T-helper 2 cell treated with Interferon-gamma antibody and Interleukin-4, amounts not matched to agents 5 μg/mL and 100 μg/mL, for 36 hours (primary cell): Measurements from ENCODE around the gene FMOD.

Experiments used
- DNase-seq: peaks from one replicate; pipeline ENCODE4 v3.0.0; 2021; ENCODE audit warnings: low spot score
- H3K27ac Mint-ChIP-seq: one replicate; pipeline ENCODE4 v1.8.0; 2021; ENCODE audit warnings: mild to moderate bottlenecking, mixed read lengths
- H3K27me3 Mint-ChIP-seq: one replicate; pipeline ENCODE4 v1.8.0; 2021; ENCODE audit warnings: low read depth, mixed read lengths
- H3K36me3 Mint-ChIP-seq: one replicate; pipeline ENCODE4 v1.8.0; 2021; ENCODE audit warnings: low read depth, mixed read lengths
- H3K4me1 Mint-ChIP-seq: one replicate; pipeline ENCODE4 v1.8.0; 2021; ENCODE audit warnings: low read depth, mixed read lengths
- H3K4me3 Mint-ChIP-seq: one replicate; pipeline ENCODE4 v1.8.0; 2022; ENCODE audit warnings: mild to moderate bottlenecking, moderate library complexity, mixed read lengths
- H3K9me3 Mint-ChIP-seq: one replicate; pipeline ENCODE4 v1.8.0; 2021; ENCODE audit warnings: mixed read lengths

FMOD gene

GRCh38 chr1:203351037-203351625, at the start of gene FMOD:
Gene FMOD, minus strand, starts transcription at chr1:203351122. Its CDS starts 2,852 bp downstream, at chr1:203348270.
- Mint-ChIP-seq H3K4me3 (no peak within 1 kb of the TSS), H3K36me3 (no peaks in the 10 kb centered on the region), H3K4me1 (peaks cover 2% of the 10 kb centered on the region), H3K9me3 (no peaks in the 10 kb centered on the region), H3K27ac (no peak within 1 kb of the TSS), H3K27me3 (peaks cover 24% of the 10 kb centered on the region)
- no peak for DNase-seq

GRCh38 chr1:203396595-203397194, 45.8 kb upstream of the FMOD start:
- H3K9me3 Mint-ChIP-seq = no peaks in the 10 kb centered on the region
- DNase-seq = no peak
- no peaks in the 10 kb centered on the region for H3K36me3 Mint-ChIP-seq
- peaks cover 11% of the 10 kb centered on the region for H3K27me3 Mint-ChIP-seq
- no peak overlapping the region for H3K4me3 Mint-ChIP-seq
- H3K4me1 Mint-ChIP-seq = no peaks in the 10 kb centered on the region
- no peak overlapping the region for H3K27ac Mint-ChIP-seq

DNA sequence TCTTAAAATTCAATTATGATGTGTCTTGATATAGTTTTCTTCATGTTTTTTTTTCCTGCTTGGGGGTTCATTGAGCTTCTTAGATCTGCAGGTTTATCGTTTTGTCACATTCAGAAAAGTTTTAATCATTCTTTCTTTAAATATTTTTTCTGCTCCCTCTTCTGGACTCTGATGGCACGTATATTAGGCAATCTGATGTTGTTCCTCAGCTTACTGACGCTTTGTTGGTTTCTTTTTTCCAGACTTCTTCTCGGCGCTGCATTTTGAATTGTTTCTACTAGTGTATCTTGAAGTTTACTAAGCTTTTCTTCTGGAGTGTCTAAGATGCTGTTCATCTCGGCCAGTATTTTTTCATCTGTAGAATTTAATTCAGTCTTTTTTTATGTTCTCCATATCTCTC, 44.8 kb upstream of the FMOD start:
- H3K36me3 Mint-ChIP-seq = no peaks in the 10 kb centered on the region
- DNase-seq = no peak
- H3K27ac Mint-ChIP-seq = no peak overlapping the region
- no peaks in the 10 kb centered on the region for H3K4me1 Mint-ChIP-seq
- H3K4me3 Mint-ChIP-seq = no peak overlapping the region
- no peaks in the 10 kb centered on the region for H3K9me3 Mint-ChIP-seq
- H3K27me3 Mint-ChIP-seq = peaks cover 11% of the 10 kb centered on the region

DNA sequence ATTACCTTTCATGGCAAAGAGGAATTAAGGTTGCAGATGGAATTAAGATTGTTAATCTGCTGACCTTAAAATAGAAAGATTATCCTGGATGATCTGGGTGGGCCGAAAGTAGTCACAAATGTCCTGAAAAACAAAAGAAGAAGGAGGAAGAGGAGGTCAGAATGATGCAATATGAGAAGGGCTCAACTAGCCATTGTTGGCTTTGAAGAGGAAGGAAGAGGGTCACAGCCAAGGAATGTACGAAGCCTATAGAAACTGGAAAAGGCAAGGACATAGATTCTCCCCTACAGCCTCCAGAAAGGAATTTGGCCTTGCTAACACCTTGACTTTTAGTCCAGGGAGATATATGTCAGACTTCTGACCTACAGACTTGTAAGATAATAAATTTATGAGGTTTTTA, 39.4 kb upstream of the FMOD start:
- Mint-ChIP-seq H3K9me3 (no peaks in the 10 kb centered on the region), H3K36me3 (no peaks in the 10 kb centered on the region), H3K4me1 (no peaks in the 10 kb centered on the region), H3K27ac (no peak overlapping the region), H3K4me3 (no peak overlapping the region), H3K27me3 (peaks cover 23% of the 10 kb centered on the region)
- no peak for DNase-seq

DNA sequence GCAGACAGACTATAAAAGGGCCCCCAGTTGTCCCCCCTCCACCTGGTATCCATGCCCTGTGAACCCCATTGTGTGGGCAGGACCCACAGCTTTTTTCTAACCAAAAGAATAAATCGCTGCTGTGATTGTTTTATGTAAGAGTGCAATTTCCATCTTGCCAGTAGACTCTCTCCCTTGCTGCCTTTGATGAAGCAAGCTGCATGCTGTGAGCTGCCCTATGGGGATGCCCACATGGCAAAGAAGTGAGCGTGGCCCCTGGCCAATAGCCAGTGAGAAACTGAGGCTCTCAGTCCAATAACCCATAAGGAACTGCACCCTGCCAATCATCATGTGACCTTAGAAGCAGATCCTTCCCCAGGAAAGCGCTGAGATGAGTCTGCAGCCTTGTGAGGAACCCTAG, 37.8 kb upstream of the FMOD start:
- Mint-ChIP-seq H3K27ac (no peak overlapping the region), H3K4me3 (no peak overlapping the region)
- no peak for DNase-seq

GRCh38 chr1:203382026-203382425, 31.1 kb upstream of the FMOD start:
- H3K27ac Mint-ChIP-seq = no peak overlapping the region
- H3K4me1 Mint-ChIP-seq = no peaks in the 10 kb centered on the region
- peaks cover 12% of the 10 kb centered on the region for H3K27me3 Mint-ChIP-seq
- H3K36me3 Mint-ChIP-seq = no peaks in the 10 kb centered on the region
- no peaks in the 10 kb centered on the region for H3K9me3 Mint-ChIP-seq
- no peak for DNase-seq
- H3K4me3 Mint-ChIP-seq = no peak overlapping the region

More for the DNA sequence above, 37.8 kb upstream of the FMOD start:
- Mint-ChIP-seq H3K4me1 (no peaks in the 10 kb centered on the region), H3K9me3 (no peaks in the 10 kb centered on the region), H3K27me3 (peaks cover 23% of the 10 kb centered on the region), H3K36me3 (no peaks in the 10 kb centered on the region)

DNA sequence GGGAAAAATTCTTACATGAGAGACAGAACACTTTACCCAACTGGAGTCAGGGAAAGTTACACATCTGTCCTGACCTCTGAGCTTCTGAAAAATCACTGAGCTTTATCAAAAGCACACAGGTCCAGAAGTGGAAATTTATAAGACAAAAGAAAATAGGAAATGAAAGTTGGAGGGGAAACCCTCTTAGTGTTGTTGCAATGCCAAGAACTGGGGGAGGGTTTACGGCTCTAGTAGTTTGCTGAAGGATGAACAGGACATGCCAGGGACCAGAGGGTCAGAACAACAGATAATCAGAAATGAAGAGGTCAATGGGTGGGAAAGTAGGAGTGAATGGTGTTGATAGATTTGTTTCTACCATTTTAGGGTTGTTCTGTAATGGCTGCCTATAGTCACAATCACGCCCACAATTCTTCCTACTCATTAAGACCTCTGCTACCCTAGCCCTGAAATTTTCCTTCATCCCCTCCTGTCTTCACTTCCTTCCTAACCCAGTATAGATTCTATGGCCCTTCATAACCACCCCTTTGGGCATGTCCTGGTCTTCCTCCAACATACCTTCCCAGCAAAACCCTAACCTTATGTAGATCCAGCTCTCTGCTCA, 30.3 kb upstream of the FMOD start:
- Mint-ChIP-seq H3K4me3 (no peak overlapping the region), H3K27me3 (peaks cover 12% of the 10 kb centered on the region), H3K9me3 (no peaks in the 10 kb centered on the region), H3K27ac (no peak overlapping the region), H3K36me3 (no peaks in the 10 kb centered on the region), H3K4me1 (no peaks in the 10 kb centered on the region)
- DNase-seq = no peak

DNA sequence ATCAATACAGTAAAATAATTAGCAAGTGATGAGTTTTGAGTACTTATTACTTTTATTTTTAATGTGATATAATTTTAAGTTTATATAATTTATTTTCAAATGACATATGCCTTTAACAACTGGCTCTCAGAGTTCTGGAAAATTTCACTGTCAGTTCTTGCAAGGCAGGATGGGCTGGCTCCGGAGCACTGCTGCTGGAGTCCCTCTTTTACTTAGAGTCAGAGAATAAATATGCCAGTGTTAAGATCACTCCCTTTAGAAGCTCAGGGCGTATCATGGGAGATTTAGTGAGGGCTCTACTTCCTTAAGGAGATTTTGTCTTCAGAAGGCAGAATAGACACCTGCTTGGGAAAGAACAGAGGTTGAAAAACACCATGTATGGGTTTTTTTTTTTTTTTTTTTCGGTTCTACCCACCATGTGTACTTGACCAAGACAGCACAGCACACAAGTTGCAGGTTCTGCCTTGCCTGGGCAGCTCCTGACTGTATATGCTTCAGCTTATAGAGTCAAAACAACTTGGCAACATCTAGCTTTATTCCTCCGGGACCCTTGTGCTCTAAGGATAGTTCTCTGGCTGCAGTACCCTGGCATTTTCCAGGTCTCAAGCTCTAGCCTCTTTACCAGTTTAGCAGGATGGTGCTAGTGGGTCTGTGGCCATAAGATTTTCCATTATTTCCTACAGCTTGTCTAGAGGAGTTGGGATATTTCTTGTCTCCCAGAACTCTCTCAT, 29.7 kb upstream of the FMOD start:
- H3K4me1 Mint-ChIP-seq = no peaks in the 10 kb centered on the region
- H3K27me3 Mint-ChIP-seq = peaks cover 11% of the 10 kb centered on the region
- no peak for DNase-seq
- no peaks in the 10 kb centered on the region for H3K36me3 Mint-ChIP-seq
- no peaks in the 10 kb centered on the region for H3K9me3 Mint-ChIP-seq
- H3K27ac Mint-ChIP-seq = no peak overlapping the region
- H3K4me3 Mint-ChIP-seq = no peak overlapping the region

GRCh38 chr1:203379825-203380224, 28.9 kb upstream of the FMOD start:
- DNase-seq = no peak
- no peaks in the 10 kb centered on the region for H3K4me1 Mint-ChIP-seq
- H3K9me3 Mint-ChIP-seq = no peaks in the 10 kb centered on the region
- no peak overlapping the region for H3K4me3 Mint-ChIP-seq
- peaks cover 9% of the 10 kb centered on the region for H3K27me3 Mint-ChIP-seq
- H3K36me3 Mint-ChIP-seq = no peaks in the 10 kb centered on the region
- no peak overlapping the region for H3K27ac Mint-ChIP-seq

DNA sequence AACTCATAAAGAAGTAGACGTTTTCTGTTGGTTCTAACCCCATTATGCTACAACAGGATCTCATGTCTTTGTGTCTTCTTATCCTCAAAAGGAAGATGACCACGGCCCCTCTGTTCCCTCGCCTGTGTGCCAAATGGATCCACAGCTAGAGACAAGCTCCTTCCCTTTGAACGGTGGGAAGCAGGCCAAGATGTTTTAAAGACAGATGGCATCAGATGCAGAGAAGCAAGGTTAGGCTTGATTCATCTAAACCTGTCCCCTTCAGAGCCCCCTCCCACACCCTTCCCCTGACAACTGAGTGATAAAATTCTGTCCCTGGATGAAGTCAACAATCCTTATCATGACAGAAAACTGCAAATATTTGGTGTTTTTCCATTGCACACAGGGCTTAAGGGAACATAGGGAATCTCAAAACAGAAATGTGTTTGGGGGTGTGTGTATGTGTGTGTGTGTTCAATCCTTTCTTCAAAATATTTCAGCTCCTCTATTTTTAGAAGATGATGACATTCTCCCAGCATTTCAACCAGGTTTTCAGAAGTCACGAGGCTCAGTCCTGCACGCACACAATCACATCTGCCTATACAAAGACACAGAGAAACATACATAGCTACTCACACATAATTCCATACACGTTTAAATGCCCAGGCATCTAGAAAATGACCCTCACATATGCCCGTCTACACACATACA, 27.8 kb upstream of the FMOD start:
- Mint-ChIP-seq H3K9me3 (no peaks in the 10 kb centered on the region), H3K4me3 (no peak overlapping the region)

GRCh38 chr1:203373991-203374390, 23.1 kb upstream of the FMOD start:
- Mint-ChIP-seq H3K4me3 (no peak overlapping the region), H3K27me3 (peaks cover 3% of the 10 kb centered on the region)

More for the DNA sequence above, 27.8 kb upstream of the FMOD start:
- no peak overlapping the region for H3K27ac Mint-ChIP-seq
- H3K36me3 Mint-ChIP-seq = no peaks in the 10 kb centered on the region
- DNase-seq = no peak
- H3K4me1 Mint-ChIP-seq = no peaks in the 10 kb centered on the region
- peaks cover 7% of the 10 kb centered on the region for H3K27me3 Mint-ChIP-seq

GRCh38 chr1:203373002-203373401, 22.1 kb upstream of the FMOD start:
- H3K4me1 Mint-ChIP-seq = no peaks in the 10 kb centered on the region
- peaks cover 7% of the 10 kb centered on the region for H3K27me3 Mint-ChIP-seq
- no peak overlapping the region for H3K4me3 Mint-ChIP-seq
- no peaks in the 10 kb centered on the region for H3K36me3 Mint-ChIP-seq
- H3K9me3 Mint-ChIP-seq = no peaks in the 10 kb centered on the region
- DNase-seq = no peak
- H3K27ac Mint-ChIP-seq = no peak overlapping the region

More at GRCh38 chr1:203373991-203374390, 23.1 kb upstream of the FMOD start:
- Mint-ChIP-seq H3K36me3 (no peaks in the 10 kb centered on the region), H3K9me3 (no peaks in the 10 kb centered on the region), H3K27ac (no peak overlapping the region), H3K4me1 (no peaks in the 10 kb centered on the region)
- no peak for DNase-seq

- Mint-ChIP-seq H3K9me3 (no peaks in the 10 kb centered on the region), H3K36me3 (no peaks in the 10 kb centered on the region), H3K4me1 (no peaks in the 10 kb centered on the region), H3K4me3 (no peak overlapping the region), H3K27me3 (peaks cover 8% of the 10 kb centered on the region), H3K27ac (no peak overlapping the region)
- no peak for DNase-seq
Observed at GRCh38 chr1:203371288-203371687, 20.4 kb upstream of the FMOD start.

DNA sequence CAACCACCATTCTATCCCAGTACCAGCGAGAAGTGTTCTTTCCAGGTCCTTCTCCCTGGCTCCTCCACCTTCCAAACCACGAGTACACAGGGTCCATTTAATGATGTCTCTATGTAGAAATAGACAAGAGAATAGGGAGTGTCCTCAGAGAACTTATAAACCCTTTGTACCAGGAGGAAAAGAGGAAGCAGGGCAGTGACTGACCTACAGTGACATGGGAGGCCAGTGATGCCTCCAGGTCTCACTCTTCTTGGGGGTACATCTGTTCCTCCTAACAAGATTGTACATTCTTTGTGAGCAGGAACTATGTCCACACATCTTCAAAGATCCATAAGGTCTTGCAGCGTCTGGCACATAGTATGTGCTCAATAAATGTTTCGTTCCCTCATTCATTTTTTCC, 18.7 kb upstream of the FMOD start:
- H3K36me3 Mint-ChIP-seq = no peaks in the 10 kb centered on the region
- no peak for DNase-seq

More for the DNA sequence above, 18.7 kb upstream of the FMOD start:
- H3K4me3 Mint-ChIP-seq = no peak overlapping the region
- no peaks in the 10 kb centered on the region for H3K4me1 Mint-ChIP-seq
- H3K9me3 Mint-ChIP-seq = no peaks in the 10 kb centered on the region
- H3K27me3 Mint-ChIP-seq = peaks cover 22% of the 10 kb centered on the region
- H3K27ac Mint-ChIP-seq = no peak overlapping the region
